Measurements from ENCODE around the gene KLF5. TPM values are rescaled to one million over a fixed set of nuclear protein-coding genes. Genes with fewer than 3 reads are reported as not detected.

KLF5 gene
- total and polyA plus RNA-seq, 2 donors, result 3.4 to 78.5 TPM

- peaks cover 10 to 12% of the 10 kb centered on the region in 2 donors for H3K4me1 ChIP-seq (ENCODE audit: control insufficient read depth in 2 of 2, insufficient read depth in 2 of 2, low read length in 2 of 2)
- no peaks in the 10 kb centered on the region for H3K9me3 ChIP-seq (ENCODE audit: control insufficient read depth in 2 of 2, insufficient read depth in 1 of 2, low read length in 1 of 2)
- DNase-seq (ENCODE audit: low read depth in 6 of 9, low spot score in 9 of 9), result no peak
- H3K4me3 ChIP-seq (ENCODE audit: low read length in 2 of 2), result no peak overlapping the region
- WGBS, result 94% methylated on average over 3 of the region's 3 CpGs
- H3K27ac ChIP-seq (ENCODE audit: low read depth in 1 of 2, low read length in 1 of 2), result no peak overlapping the region
- H3K27me3 ChIP-seq (ENCODE audit: control insufficient read depth in 2 of 2, insufficient read depth in 1 of 2, low read length in 1 of 2), result peaks cover 28 to 40% of the 10 kb centered on the region in 2 donors
- no peaks in the 10 kb centered on the region for H3K36me3 ChIP-seq (ENCODE audit: control insufficient read depth in 2 of 2, insufficient read depth in 2 of 2, low read length in 1 of 2)
Measured at GRCh38 chr13:73063166-73063565, 4.4 kb downstream of the KLF5 start.

- peaks cover 4 to 5% of the 10 kb centered on the region in 2 donors for H3K4me1 ChIP-seq (ENCODE audit: control insufficient read depth in 2 of 2, insufficient read depth in 2 of 2, low read length in 2 of 2)
- DNase-seq (ENCODE audit: low read depth in 6 of 9, low spot score in 9 of 9), result no peak
Measured at GRCh38 chr13:73065036-73065435, 6.2 kb downstream of the KLF5 start.

GRCh38 chr13:73065665-73066340 lies 7.0 kb downstream of the KLF5 start:
- no peak for DNase-seq (ENCODE audit: low read depth in 6 of 9, low spot score in 9 of 9)
- no peak overlapping the region for H3K27ac ChIP-seq (ENCODE audit: low read depth in 1 of 2, low read length in 1 of 2)
- 95% methylated on average over 7 of the region's 7 CpGs for WGBS
- peaks cover 6 to 14% of the 10 kb centered on the region in 2 donors for H3K27me3 ChIP-seq (ENCODE audit: control insufficient read depth in 2 of 2, insufficient read depth in 1 of 2, low read length in 1 of 2)
- H3K4me1 ChIP-seq (ENCODE audit: control insufficient read depth in 2 of 2, insufficient read depth in 2 of 2, low read length in 2 of 2), result no peaks in the 10 kb centered on the region
- H3K9me3 ChIP-seq (ENCODE audit: control insufficient read depth in 2 of 2, insufficient read depth in 1 of 2, low read length in 1 of 2), result no peaks in the 10 kb centered on the region
- no peaks in the 10 kb centered on the region for H3K36me3 ChIP-seq (ENCODE audit: control insufficient read depth in 2 of 2, insufficient read depth in 2 of 2, low read length in 1 of 2)
- H3K4me3 ChIP-seq (ENCODE audit: low read length in 2 of 2), result no peak overlapping the region

More at GRCh38 chr13:73065036-73065435, 6.2 kb downstream of the KLF5 start:
- H3K27me3 ChIP-seq (ENCODE audit: control insufficient read depth in 2 of 2, insufficient read depth in 1 of 2, low read length in 1 of 2), result peaks cover 14 to 21% of the 10 kb centered on the region in 2 donors
- no peaks in the 10 kb centered on the region for H3K36me3 ChIP-seq (ENCODE audit: control insufficient read depth in 2 of 2, insufficient read depth in 2 of 2, low read length in 1 of 2)
- WGBS, result 90% methylated on average over 2 of the region's 2 CpGs
- H3K27ac ChIP-seq (ENCODE audit: low read depth in 1 of 2, low read length in 1 of 2), result no peak overlapping the region
- no peak overlapping the region for H3K4me3 ChIP-seq (ENCODE audit: low read length in 2 of 2)
- H3K9me3 ChIP-seq (ENCODE audit: control insufficient read depth in 2 of 2, insufficient read depth in 1 of 2, low read length in 1 of 2), result no peaks in the 10 kb centered on the region

- no peak for DNase-seq (ENCODE audit: low read depth in 6 of 9, low spot score in 9 of 9)
- H3K27ac ChIP-seq (ENCODE audit: low read depth in 1 of 2, low read length in 1 of 2), result no peak overlapping the region
- WGBS, result 94% methylated on average over 1 of the region's 1 CpG
- H3K27me3 ChIP-seq (ENCODE audit: control insufficient read depth in 2 of 2, insufficient read depth in 1 of 2, low read length in 1 of 2), result no peaks in the 10 kb centered on the region
- H3K36me3 ChIP-seq (ENCODE audit: control insufficient read depth in 2 of 2, insufficient read depth in 2 of 2, low read length in 1 of 2), result no peaks in the 10 kb centered on the region
- no peaks in the 10 kb centered on the region for H3K9me3 ChIP-seq (ENCODE audit: control insufficient read depth in 2 of 2, insufficient read depth in 1 of 2, low read length in 1 of 2)
- H3K4me3 ChIP-seq (ENCODE audit: low read length in 2 of 2), result no peak overlapping the region
- no peaks in the 10 kb centered on the region for H3K4me1 ChIP-seq (ENCODE audit: control insufficient read depth in 2 of 2, insufficient read depth in 2 of 2, low read length in 2 of 2)
Measured at GRCh38 chr13:73069206-73069805, 10.5 kb downstream of the KLF5 start.

GRCh38 chr13:73070451-73071098 lies 11.8 kb downstream of the KLF5 start:
- Histone ChIP-seq H3K36me3 (ENCODE audit: control insufficient read depth in 2 of 2, insufficient read depth in 2 of 2, low read length in 1 of 2) (no peaks in the 10 kb centered on the region), H3K4me3 (ENCODE audit: low read length in 2 of 2) (no peak overlapping the region), H3K4me1 (ENCODE audit: control insufficient read depth in 2 of 2, insufficient read depth in 2 of 2, low read length in 2 of 2) (no peaks in the 10 kb centered on the region), H3K27ac (ENCODE audit: low read depth in 1 of 2, low read length in 1 of 2) (no peak overlapping the region), H3K9me3 (ENCODE audit: control insufficient read depth in 2 of 2, insufficient read depth in 1 of 2, low read length in 1 of 2) (no peaks in the 10 kb centered on the region), H3K27me3 (ENCODE audit: control insufficient read depth in 2 of 2, insufficient read depth in 1 of 2, low read length in 1 of 2) (no peaks in the 10 kb centered on the region)
- WGBS, result 96% methylated on average over 5 of the region's 5 CpGs
- no peak for DNase-seq (ENCODE audit: low read depth in 6 of 9, low spot score in 9 of 9)

- no peaks in the 10 kb centered on the region for H3K4me1 ChIP-seq (ENCODE audit: control insufficient read depth in 2 of 2, insufficient read depth in 2 of 2, low read length in 2 of 2)
- WGBS, result 90% methylated on average over 10 of the region's 10 CpGs
- no peak overlapping the region for H3K27ac ChIP-seq (ENCODE audit: low read depth in 1 of 2, low read length in 1 of 2)
- H3K4me3 ChIP-seq (ENCODE audit: low read length in 2 of 2), result no peak overlapping the region
- no peaks in the 10 kb centered on the region for H3K9me3 ChIP-seq (ENCODE audit: control insufficient read depth in 2 of 2, insufficient read depth in 1 of 2, low read length in 1 of 2)
- no peaks in the 10 kb centered on the region for H3K27me3 ChIP-seq (ENCODE audit: control insufficient read depth in 2 of 2, insufficient read depth in 1 of 2, low read length in 1 of 2)
- no peak for DNase-seq (ENCODE audit: low read depth in 6 of 9, low spot score in 9 of 9)
- no peaks in the 10 kb centered on the region for H3K36me3 ChIP-seq (ENCODE audit: control insufficient read depth in 2 of 2, insufficient read depth in 2 of 2, low read length in 1 of 2)
Measured at GRCh38 chr13:73072239-73072900, 13.6 kb downstream of the KLF5 start.

- Histone ChIP-seq H3K4me1 (ENCODE audit: control insufficient read depth in 2 of 2, insufficient read depth in 2 of 2, low read length in 2 of 2) (no peaks in the 10 kb centered on the region), H3K27ac (ENCODE audit: low read depth in 1 of 2, low read length in 1 of 2) (no peak overlapping the region), H3K9me3 (ENCODE audit: control insufficient read depth in 2 of 2, insufficient read depth in 1 of 2, low read length in 1 of 2) (no peaks in the 10 kb centered on the region), H3K4me3 (ENCODE audit: low read length in 2 of 2) (no peak overlapping the region), H3K27me3 (ENCODE audit: control insufficient read depth in 2 of 2, insufficient read depth in 1 of 2, low read length in 1 of 2) (no peaks in the 10 kb centered on the region), H3K36me3 (ENCODE audit: control insufficient read depth in 2 of 2, insufficient read depth in 2 of 2, low read length in 1 of 2) (no peaks in the 10 kb centered on the region)
- 92% methylated on average over 3 of the region's 3 CpGs for WGBS
- DNase-seq (ENCODE audit: low read depth in 6 of 9, low spot score in 9 of 9), result no peak
Measured at GRCh38 chr13:73073050-73073449, 14.2 kb downstream of the KLF5 start.

- DNase-seq (ENCODE audit: low read depth in 6 of 9, low spot score in 9 of 9), result no peak
- 27% methylated on average over 2 of the region's 2 CpGs for WGBS
- Histone ChIP-seq H3K4me1 (ENCODE audit: control insufficient read depth in 2 of 2, insufficient read depth in 2 of 2, low read length in 2 of 2) (no peaks in the 10 kb centered on the region), H3K9me3 (ENCODE audit: control insufficient read depth in 2 of 2, insufficient read depth in 1 of 2, low read length in 1 of 2) (no peaks in the 10 kb centered on the region), H3K27ac (ENCODE audit: low read depth in 1 of 2, low read length in 1 of 2) (no peak overlapping the region), H3K36me3 (ENCODE audit: control insufficient read depth in 2 of 2, insufficient read depth in 2 of 2, low read length in 1 of 2) (no peaks in the 10 kb centered on the region), H3K27me3 (ENCODE audit: control insufficient read depth in 2 of 2, insufficient read depth in 1 of 2, low read length in 1 of 2) (no peaks in the 10 kb centered on the region), H3K4me3 (ENCODE audit: low read length in 2 of 2) (no peak overlapping the region)
Measured at GRCh38 chr13:73074014-73074413, 15.2 kb downstream of the KLF5 start.

- 98% methylated on average over 1 of the region's 1 CpG for WGBS
- H3K27ac ChIP-seq (ENCODE audit: low read depth in 1 of 2, low read length in 1 of 2), result no peak overlapping the region
Measured at GRCh38 chr13:73074926-73075325, 16.1 kb downstream of the KLF5 start.

More at GRCh38 chr13:73074926-73075325, 16.1 kb downstream of the KLF5 start:
- no peak overlapping the region for H3K4me3 ChIP-seq (ENCODE audit: low read length in 2 of 2)
- no peaks in the 10 kb centered on the region for H3K36me3 ChIP-seq (ENCODE audit: control insufficient read depth in 2 of 2, insufficient read depth in 2 of 2, low read length in 1 of 2)
- H3K9me3 ChIP-seq (ENCODE audit: control insufficient read depth in 2 of 2, insufficient read depth in 1 of 2, low read length in 1 of 2), result no peaks in the 10 kb centered on the region
- no peaks in the 10 kb centered on the region for H3K4me1 ChIP-seq (ENCODE audit: control insufficient read depth in 2 of 2, insufficient read depth in 2 of 2, low read length in 2 of 2)
- no peaks in the 10 kb centered on the region for H3K27me3 ChIP-seq (ENCODE audit: control insufficient read depth in 2 of 2, insufficient read depth in 1 of 2, low read length in 1 of 2)
- no peak for DNase-seq (ENCODE audit: low read depth in 6 of 9, low spot score in 9 of 9)

All from thymus (tissue), 11 donors.